CD4-positive, alpha-beta T cell treated with Interleukin-6 for 4 hours (primary cell): Measurements from ENCODE around the gene KCNIP3.
"Not testable (repeated sequence)": the region's sequence is repeated elsewhere in the genome, so short reads cannot be mapped to it uniquely, and the experiment has no call there.

ENCODE experiments used
- DNase-seq: peaks from one replicate; pipeline ENCODE4 v3.0.0-alpha.2; 2020; ENCODE audit warnings: mixed read lengths

Gene KCNIP3

GRCh38 chr2:95427196-95427867 is 130.2 kb downstream of the KCNIP3 start:
- not testable (repeated sequence) for DNase-seq

DNA sequence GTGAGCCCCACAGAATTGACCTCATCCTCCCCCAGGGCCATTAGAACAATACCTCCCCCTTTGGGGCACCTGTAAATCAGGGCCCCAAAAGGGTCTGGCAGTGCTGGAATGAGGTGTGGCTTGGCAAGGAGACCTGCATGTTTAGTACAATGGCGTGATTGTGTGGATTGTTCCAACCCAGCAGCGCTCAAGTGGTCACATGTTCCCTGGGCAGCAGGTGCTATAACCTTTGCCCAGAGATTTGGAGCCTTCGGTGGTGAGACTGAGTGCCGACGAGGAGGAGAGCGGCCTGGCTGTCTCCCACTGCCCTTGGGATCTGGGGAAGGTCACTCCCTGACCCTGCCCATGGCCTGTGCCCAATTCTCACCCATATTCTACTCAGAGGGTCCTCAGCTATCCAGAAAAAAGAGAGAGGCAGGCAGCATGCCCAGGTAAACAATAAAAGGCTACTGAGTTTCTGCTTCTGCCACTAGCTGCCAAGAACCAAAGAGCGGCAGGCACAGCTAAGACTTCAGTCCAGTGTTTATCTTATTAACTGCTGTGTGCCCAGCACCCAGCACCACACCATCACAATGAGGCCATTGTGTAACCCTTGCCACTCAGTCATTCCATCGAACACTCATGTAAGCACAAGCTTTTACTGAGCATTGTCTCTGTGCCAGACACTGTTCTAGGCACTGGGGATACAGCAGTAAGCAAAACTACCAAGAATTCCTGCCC is 132.8 kb downstream of the KCNIP3 start:
- DNase-seq: not testable (repeated sequence)

- not testable (repeated sequence) for DNase-seq
Observed at GRCh38 chr2:95433373-95433772, 136.2 kb downstream of the KCNIP3 start.

GRCh38 chr2:95433973-95434372 is 136.8 kb downstream of the KCNIP3 start:
- not testable (repeated sequence) for DNase-seq

DNA sequence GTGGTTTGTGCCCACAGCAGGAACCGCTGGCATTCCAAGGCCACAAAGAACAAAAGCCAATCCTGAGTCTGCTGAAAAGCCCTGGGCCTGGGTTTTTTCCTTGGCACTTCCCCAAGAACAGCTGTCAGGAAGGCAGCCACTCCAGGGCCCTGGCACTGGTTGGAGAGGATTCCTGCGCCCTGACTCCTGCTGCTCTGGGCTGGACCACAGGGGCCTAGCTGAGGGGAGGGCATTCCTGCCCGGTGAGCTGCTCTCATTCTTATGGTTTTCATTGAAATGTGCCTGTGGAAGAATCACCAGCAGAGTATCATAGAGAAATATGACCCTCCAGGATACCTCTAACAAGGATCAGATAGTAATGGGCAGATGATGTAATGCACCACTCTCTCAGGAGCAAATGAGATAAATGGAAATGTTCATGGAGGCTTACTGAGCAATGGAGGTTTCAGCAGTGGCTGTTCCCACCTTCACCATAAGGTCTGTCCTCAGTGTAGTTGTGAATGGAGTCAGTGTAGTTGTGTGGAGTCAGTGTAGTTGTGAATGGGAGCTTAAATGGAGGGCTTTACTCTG is 137.4 kb downstream of the KCNIP3 start:
- not testable (repeated sequence) for DNase-seq

- DNase-seq: not testable (repeated sequence)
Observed at GRCh38 chr2:95435162-95435871, 138.2 kb downstream of the KCNIP3 start.
